Nephron (organoid): ENCODE measurements around the gene RANBP10.

ENCODE experiments used
- H3K27ac Mint-ChIP-seq, 3 experiments: 2 replicates each; pipeline ENCODE4 v1.8.0; 2020; ENCODE audit warnings: mixed read lengths in 3 of 3, mild to moderate bottlenecking in 2 of 3, moderate library complexity in 1 of 3
- H3K27me3 Mint-ChIP-seq: 2 replicates; pipeline ENCODE4 v1.8.0; 2021; ENCODE audit warnings: low read depth, mild to moderate bottlenecking, moderate library complexity, mixed read lengths
- H3K36me3 Mint-ChIP-seq: 2 replicates; pipeline ENCODE4 v1.8.0; 2020; ENCODE audit warnings: low read depth, mixed read lengths
- H3K4me1 Mint-ChIP-seq: 2 replicates; pipeline ENCODE4 v1.8.0; 2020; ENCODE audit warnings: mixed read lengths
- H3K4me3 Mint-ChIP-seq, 3 experiments: 2 replicates each; pipeline ENCODE4 v1.8.0; 2020; ENCODE audit warnings: mild to moderate bottlenecking in 3 of 3, mixed read lengths in 3 of 3, moderate library complexity in 2 of 3
- H3K9me3 Mint-ChIP-seq: 2 replicates; pipeline ENCODE4 v1.8.0; 2020; ENCODE audit warnings: mixed read lengths
- CTCF ChIP-seq, 3 experiments: fragments of 200-600 bp; sonication (generic); IDR thresholded peaks; one replicate each; pipeline ENCODE4 v1.5.0; 2021; ENCODE audit warnings: antibody characterized with exemption in 3 of 3; ENCODE audit not compliant: unreplicated experiment in 3 of 3

The RANBP10 gene

GRCh38 chr16:67800338-67800926 lies 5.9 kb downstream of the RANBP10 start:
- Mint-ChIP-seq H3K36me3 (peaks cover 67% of the 10 kb centered on the region), H3K27ac (no peak overlapping the region), H3K9me3 (no peaks in the 10 kb centered on the region), H3K27me3 (no peaks in the 10 kb centered on the region), H3K4me3 (peak overlapping the region in 1 of 3 experiments; percentile 12), H3K4me1 (peaks cover 21% of the 10 kb centered on the region)
- TF ChIP-seq CTCF (IDR thresholded peaks at IDR 0.05; ENCODE audit: unreplicated experiment in 3 of 3): no peak

DNA sequence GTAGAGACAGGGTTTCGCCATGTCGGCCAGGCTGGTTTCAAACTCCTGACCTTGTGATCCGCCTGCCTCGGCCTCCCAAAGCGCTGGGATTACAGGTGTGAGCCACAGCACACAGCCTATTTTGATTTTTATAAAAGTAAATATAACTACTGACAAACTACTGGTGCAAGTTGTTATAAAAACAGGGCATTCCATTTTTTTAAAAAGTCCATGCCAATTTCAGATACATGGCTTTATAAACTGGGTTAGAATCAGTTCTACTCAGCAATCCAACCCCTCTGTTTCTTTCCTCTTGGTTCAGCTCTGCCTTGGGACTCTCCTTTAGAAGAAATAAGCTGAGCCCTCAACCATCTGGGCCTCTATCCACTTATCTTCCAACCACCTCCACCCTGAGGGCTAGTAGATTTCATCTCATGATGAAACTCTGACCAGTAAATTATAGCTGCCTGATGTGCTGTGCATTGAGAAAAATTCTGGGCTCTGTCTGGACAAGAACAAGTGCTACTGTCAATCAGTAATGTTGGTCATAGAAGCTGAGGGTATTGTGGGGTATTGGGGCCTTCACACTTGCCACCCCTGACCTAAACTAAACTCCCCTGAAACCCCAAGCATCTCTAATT lies 10.2 kb downstream of the RANBP10 start:
- Mint-ChIP-seq H3K36me3 (peaks cover 37% of the 10 kb centered on the region), H3K4me1 (peaks cover 13% of the 10 kb centered on the region), H3K27me3 (no peaks in the 10 kb centered on the region), H3K4me3 (no peak overlapping the region), H3K9me3 (no peaks in the 10 kb centered on the region), H3K27ac (no peak overlapping the region)
- no peak for TF ChIP-seq CTCF (IDR thresholded peaks at IDR 0.05; ENCODE audit: unreplicated experiment in 3 of 3)

- Mint-ChIP-seq H3K9me3 (no peaks in the 10 kb centered on the region), H3K27ac (no peak overlapping the region), H3K27me3 (no peaks in the 10 kb centered on the region), H3K4me1 (no peaks in the 10 kb centered on the region), H3K4me3 (no peak overlapping the region), H3K36me3 (peaks cover 13% of the 10 kb centered on the region)
- no peak for TF ChIP-seq CTCF (IDR thresholded peaks at IDR 0.05; ENCODE audit: unreplicated experiment in 3 of 3)
Measured at GRCh38 chr16:67790071-67790470, 16.3 kb downstream of the RANBP10 start.

DNA sequence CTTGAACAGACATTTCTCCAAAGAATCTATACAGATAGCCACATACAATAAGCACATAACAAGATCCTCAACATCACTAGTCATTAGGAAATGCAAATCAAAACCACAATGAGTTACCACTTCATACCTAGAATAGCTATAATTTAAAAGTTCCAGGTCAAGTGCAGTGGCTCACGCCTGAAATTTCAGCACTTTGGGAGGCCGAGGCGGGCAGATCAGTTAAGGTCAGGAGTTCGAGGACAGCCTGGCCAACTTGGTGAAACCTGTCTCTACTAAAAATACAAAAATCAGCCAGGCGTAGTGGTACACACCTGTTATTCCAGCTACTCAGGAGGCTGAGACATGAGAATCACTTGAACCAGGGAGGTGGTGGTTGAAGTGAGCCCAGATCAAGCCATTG lies 19.9 kb downstream of the RANBP10 start:
- Mint-ChIP-seq H3K27ac (no peak overlapping the region), H3K36me3 (peaks cover 25% of the 10 kb centered on the region), H3K9me3 (peaks cover 2% of the 10 kb centered on the region), H3K27me3 (no peaks in the 10 kb centered on the region), H3K4me1 (no peaks in the 10 kb centered on the region), H3K4me3 (no peak overlapping the region)
- no peak for TF ChIP-seq CTCF (IDR thresholded peaks at IDR 0.05; ENCODE audit: unreplicated experiment in 3 of 3)

DNA sequence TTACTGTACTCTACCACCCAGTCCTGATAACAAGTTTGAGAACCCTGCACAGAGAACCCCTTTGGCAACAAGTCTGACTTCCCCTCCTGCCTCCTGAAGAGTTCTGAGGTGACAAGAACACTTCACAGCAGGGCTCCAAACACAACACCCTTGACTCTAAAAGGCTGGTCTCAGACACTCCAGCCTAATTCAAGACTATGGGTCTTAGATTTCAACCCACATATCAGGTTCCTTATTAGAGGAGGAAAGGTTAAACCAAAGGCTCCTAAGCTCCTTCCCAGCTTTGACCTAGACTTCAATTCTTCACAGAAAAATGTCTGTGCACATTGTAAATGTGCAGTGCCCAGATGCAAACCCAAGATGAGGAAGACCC lies 23.0 kb downstream of the RANBP10 start:
- H3K27me3 Mint-ChIP-seq: no peaks in the 10 kb centered on the region
- no peaks in the 10 kb centered on the region for H3K4me1 Mint-ChIP-seq
- no peak overlapping the region for H3K4me3 Mint-ChIP-seq
- H3K36me3 Mint-ChIP-seq: peaks cover 27% of the 10 kb centered on the region
- peaks cover 2% of the 10 kb centered on the region for H3K9me3 Mint-ChIP-seq
- TF ChIP-seq CTCF (IDR thresholded peaks at IDR 0.05; ENCODE audit: unreplicated experiment in 3 of 3): no peak
- no peak overlapping the region for H3K27ac Mint-ChIP-seq
